CD4-positive, alpha-beta T cell treated with Interleukin-6 at 100 ng/mL for 8 hours (primary cell): Measurements from ENCODE around the gene COLGALT1.
"Not testable (repeated sequence)": the region's sequence is repeated elsewhere in the genome, so short reads cannot be mapped to it uniquely, and the experiment has no call there.

Experiments
- DNase-seq: peaks from one replicate; pipeline ENCODE4 v3.0.0-alpha.2; 2020; ENCODE audit warnings: mixed read lengths, low spot score

The COLGALT1 gene

GRCh38 chr19:17555480-17555928 is at the start of gene COLGALT1:
Gene COLGALT1 (plus strand): TSS chr19:17555649. CDS start chr19:17555714, 65 bp downstream.
- DNase-seq, result peak; percentile 97

DNA sequence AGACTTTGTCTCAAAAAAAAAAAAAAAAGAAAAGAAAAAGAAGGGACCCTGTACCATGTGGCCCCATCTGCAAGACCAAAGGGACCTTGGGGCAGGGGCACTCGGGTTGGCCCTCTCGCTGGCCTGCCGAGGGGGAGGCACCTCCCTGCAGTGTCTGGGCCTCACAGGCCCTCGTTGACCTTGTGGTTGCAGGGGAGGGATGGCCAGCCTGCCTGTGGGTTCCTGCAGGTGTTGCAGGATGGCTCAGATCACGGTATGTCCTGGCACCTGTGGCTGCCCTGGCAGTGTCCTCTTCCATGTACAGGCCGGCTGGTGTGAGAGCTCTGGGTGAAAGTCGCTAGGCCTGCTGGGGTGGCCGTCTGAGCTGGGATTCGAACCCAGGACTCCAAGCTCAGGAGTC is 48.7 kb upstream of the COLGALT1 start:
- no peak for DNase-seq

DNA sequence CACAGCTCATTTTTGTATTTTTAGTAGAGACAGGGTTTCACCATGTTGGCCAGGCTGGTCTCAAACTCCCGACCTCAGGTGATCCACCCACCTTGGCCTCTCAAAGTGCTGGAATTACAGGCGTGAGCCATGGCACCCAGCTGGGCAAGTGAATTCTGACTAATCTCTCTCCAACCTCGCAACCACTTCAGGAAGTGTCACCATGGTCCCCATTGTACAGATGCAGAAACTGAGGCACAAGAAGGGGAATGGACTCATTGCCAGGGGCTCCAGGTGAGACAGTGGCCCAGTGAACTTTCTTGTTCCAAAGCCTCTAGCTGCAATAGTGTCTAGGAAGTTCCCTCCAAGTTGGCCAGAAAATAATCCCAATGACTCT is 46.9 kb upstream of the COLGALT1 start:
- DNase-seq, result not testable (repeated sequence)

DNA sequence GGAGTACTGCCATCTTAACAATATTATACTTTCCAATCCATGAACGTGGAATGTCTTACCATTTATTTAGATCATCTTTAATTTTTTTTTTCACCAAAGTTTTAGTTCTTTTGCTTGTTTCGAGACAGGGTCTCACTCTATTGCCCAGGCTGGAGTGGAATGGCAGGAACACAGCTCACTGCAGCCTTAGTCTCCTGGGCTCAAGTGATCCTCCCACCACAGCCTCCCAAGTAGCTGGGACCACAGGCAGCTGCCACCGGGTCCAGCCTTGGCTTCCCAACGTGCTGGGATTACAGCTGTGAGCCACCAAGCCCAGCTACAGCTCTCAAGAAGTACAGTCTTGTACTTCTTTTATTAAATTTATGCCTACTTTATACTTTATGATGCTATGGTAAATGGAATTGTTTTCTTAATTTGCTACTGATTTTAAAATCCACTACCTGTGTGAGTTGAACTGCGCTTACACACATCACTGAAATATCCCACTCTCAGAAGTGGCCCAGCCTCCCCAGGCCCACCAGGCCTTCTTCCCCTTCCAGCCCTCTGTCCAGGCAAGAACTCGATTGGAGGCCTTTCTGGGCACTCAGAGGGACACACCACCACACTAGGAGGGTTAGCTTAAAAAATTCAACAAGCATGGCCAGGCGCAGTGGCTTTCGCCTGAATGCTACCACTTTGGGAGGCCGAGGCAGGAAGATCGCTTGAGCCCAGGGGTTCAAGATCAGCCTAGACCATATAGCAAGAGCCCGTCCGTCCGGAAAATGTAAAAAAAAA is 45.0 kb upstream of the COLGALT1 start:
- no peak for DNase-seq

- DNase-seq, result peak; percentile 88
Observed at GRCh38 chr19:17511724-17512573, 43.5 kb upstream of the COLGALT1 start.

GRCh38 chr19:17512574-17512939 is 42.9 kb upstream of the COLGALT1 start:
- no peak for DNase-seq

DNA sequence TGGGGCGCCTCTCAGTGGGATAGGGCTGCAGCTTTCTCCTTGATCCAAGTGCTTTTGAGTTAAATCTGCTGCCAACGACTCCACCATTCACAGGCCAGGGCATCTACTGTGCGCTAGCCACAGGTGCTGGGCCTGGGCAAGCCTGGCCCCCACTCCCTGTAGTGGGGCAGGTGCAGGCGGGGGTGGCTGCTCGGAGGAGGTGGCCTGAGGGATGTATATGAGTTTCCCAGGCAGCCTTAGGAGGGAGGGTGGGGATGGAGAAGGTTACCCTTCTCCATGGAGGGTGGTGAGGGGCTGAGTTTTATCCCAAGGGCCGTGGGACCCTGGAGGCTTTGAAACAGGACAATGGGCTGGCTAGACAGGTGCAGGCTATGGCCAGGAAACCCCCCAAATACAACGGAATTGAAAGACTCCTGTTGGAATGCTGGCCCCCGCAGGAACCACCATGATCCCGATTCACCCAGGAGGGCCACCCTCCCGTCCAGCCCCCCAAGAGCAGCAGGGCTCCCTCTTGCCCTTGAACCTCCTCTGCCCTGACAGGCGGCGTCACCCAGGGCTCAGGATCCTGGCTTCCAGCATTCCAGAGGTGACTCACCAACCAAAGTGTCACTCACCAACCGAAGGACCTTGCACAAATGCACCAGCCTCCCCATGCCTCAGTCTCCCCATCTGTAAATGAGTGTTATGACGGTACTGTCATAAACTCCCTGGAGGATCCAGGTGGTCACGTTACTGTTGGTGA is 39.9 kb upstream of the COLGALT1 start:
- no peak for DNase-seq

DNA sequence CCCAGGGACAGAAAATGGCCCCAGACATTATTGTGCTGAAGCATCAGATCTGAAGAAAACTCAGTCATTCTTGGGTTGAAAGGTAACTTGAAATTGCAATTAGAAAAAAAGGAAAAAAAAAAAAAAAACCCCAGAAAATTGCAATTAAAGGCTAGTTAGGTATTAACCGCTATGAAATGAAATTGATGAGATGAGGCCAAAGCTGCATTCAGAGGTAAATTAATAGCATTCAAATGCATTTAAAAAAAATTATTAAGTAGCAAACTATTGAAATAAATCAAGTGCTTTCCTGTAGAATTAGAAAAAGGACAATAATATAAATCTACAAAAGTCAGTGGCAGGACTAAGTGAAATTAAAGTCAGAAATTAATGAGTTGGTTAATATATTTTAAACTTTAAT is 37.6 kb upstream of the COLGALT1 start:
- DNase-seq, result no peak

DNA sequence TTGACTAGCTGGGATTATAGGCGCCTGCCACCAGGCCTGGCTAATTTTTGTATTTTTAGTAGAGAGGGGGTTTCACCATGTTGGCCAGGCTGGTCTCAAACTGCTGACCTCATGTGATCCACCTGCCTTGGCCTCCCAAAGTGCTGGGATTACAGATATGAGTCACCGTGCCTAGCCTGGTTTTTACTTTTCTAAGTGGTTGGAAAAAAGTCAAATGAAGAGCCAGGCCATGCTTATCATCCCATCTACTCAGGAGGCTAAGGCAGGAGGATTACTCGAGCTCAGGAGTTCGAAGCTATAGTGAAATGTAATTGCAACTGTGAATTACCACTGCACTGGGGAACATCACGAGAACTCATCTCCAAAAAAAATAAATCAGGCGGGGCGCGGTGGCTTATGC is 36.8 kb upstream of the COLGALT1 start:
- DNase-seq, result not testable (repeated sequence)

GRCh38 chr19:17519967-17520366 is 35.5 kb upstream of the COLGALT1 start:
- DNase-seq, result no peak

DNA sequence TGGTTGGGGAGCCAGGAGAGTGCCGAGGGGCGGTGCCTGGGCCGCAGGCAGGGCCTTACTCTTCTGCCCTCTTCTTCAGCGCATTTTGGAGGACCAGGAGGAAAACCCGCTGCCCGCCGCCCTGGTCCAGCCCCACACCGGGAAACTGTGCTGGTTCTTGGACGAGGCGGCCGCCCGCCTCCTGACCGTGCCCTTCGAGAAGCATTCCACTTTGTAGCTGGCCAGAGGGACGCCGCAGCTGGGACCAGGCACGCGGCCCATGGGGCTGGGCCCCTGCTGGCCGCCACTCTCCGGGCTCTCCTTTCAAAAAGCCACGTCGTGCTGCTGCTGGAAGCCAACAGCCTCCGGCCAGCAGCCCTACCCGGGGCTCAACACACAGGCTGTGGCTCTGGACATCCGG is 34.6 kb upstream of the COLGALT1 start:
- DNase-seq, result no peak

DNA sequence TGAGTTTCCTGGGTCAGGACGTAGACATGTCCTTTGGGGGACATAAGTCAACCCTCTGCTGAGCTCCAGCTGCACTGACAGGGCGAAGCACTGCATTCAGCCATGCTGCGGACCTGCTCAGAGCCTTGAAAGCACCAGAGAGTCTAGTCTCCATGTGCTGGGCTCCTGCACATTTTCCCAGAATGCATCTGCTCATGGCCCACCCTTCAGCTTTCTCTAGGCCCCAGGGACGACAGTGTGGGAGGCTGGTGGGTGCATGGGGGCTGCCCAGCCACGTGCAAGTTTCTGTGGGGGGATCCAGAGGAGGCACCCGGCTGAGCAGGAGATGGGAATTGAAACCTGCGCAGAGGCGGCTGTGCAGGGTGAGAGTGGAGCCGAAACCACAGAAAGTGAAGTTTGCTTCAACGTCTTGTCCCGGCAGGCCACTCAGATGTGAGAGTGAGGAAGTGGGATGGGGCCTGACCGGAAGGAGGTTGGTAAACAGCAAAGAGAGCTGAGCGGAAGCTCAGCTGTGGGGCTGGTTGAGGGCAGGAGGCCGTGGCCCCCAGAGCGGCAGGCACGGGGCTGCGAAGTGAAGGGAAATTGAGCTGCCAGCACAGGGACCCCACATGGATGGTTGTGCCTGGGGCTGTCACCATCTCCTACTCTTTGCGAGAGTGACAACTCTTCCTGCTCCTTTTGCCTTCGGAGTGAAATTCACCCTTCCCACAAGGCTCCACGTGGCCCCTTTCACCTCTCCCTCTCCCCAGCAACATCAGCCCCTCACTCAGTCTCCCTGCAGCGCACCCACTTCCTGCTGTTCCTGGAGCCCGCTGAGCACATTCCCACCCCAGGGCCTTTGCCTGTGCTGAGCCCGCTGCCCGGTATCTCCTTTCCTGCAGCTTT is 32.2 kb upstream of the COLGALT1 start:
- DNase-seq, result peak; percentile 67

DNA sequence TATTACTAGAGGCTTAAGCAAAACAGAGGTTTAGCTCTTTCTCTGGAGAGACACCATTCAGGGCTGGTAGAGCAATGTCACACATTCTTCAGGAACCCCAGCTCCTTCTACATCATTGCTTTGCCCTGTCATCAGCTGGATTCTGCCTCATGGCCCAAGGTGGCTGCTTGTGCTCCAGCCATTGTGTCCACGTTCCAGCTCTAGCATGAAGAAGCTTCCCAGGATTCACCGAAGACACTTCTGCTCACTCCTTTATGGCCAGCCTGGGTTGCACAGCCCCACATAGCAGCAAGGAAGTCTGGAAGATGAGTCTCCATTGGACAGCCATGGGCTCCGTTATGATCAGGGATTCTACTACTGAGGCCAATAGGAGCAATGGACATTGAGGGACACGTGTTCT is 30.8 kb upstream of the COLGALT1 start:
- no peak for DNase-seq

DNA sequence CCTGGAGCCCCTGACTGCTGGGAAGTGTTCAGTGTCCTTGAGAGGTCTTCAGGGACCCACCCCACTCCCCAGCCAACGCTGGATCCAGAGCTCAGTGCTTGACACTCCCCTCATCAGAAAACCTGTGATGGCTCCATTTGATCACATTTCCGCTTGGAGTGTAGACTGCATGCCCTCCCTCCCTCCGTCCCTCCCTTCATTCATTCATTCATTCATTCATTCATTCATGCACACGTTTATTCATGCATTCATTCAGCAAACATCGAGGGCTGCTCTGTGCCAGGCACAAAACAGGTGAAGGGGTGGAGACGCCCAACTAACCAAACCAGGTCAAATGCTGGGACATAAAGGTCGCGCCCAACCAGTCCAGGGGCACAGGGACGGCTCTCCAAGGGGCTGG is 30.3 kb upstream of the COLGALT1 start:
- DNase-seq, result no peak

DNA sequence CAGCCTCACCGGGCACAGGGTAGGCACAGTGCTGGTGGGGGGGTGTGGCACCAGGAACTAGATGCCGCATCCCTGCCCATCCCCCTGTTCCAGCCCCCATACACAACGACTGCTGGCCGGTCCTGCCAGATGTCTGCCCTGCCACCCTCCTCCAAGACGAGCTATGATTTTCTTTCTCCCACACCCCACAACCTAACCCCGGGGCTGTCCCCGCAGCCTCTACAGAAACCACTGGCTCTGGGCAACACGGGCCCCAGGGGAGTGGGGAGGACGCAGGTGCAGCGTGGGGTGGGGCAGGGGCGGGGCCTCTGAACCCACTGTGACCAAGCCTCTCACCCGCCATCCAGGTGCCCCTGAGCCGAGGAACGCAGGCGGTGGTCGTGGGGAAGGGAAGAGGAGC is 28.5 kb upstream of the COLGALT1 start:
- no peak for DNase-seq

- no peak for DNase-seq
Observed at GRCh38 chr19:17527326-17527725, 28.1 kb upstream of the COLGALT1 start.

DNA sequence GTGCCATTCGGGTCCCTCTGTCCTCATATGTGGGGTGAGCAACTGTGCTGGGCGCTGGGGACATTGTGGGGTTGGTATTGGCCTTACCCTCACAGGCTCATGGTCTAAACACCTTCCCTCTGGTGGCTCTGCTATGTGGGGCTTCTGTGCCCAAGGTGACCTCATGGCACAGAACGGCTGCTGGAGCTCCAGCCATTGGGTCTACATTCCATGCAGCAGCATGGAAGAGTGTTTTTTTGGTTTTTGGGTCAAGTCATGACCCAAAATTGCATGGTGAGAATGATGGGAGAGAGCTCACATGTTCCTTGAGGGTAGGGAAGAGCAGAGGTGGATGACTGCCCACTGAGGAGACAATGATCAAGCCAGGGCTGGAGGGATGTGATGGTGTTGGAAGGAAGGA is 26.8 kb upstream of the COLGALT1 start:
- no peak for DNase-seq

DNA sequence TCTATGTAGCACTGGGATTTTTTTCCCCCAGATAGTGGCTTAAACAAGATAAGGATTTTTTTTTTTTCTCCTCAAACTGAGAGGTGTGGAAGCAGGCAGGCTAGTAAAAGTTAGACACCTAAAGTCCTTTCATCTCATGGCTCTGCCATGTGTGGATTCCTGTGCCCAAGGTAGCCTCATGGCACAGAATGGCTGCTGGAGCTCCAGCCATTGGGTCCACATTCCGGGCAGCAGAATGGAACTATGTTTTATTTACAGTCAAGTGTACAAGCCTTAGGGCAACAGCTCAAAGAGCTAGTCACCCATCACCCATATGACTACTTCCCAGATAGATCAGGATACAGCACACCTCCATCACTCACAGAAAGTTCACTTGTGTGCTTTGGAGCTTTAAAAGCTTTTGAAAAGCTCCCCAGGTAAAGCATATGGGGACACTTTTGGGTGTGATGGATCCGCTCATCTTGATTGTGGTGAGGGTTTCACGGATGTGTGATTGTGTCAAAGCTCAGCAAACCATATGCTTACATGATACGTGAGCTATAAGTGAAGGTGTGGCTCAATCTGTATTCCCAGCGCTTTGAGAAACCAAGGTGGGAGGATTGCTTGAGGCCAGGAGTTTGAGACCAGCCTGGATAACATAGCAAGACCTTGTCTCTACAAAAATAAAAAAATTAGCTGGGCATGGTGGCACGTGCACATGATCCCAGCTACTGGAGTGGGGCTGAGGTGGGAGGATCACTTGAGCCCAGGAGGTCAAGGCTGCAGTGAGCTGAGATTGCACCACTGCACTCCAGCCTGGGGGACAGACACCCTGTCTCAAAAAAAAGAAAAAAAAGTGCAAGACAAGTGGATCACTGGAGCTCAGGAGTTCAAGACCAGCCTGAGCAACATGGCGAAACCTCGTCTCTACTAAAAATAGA is 25.9 kb upstream of the COLGALT1 start:
- no peak for DNase-seq

DNA sequence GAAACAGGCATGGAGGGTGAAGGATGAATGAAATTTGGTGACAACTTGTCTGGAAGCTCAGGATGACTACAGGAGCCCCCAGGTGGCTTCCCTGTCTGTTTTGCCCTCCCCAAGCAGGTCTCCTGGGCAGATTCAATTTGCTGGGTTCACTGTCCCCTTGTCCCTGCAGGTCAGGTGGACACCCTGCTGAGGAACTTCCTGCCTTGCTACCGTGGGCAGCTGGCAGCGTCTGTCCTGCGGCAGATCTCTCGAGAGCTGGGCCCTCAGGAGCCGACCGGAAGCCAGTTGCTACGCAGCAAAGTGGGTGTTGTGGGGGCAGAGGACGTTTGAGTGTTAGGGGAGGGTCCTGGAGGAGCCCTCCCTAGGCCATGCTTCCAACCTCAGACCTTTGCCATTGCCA is 24.9 kb upstream of the COLGALT1 start:
- no peak for DNase-seq

DNA sequence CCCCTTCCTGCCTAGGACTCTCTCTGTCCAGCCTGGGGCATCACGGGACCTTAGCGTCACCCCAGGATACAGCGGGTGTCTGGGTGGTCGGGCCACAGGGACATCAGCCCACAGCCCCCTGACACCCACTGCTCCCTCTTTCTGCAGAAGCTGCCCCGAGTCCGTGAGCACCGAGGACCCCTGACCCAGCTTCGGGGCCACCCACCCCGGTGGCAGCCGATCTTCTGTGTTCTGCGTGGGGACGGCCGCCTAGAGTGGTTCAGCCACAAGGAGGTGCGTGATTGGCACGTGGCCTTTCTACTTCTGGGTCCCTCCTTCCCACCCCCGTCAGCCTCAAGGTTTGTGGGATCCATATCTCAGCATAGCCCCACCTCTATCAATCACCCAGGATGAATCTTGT is 23.3 kb upstream of the COLGALT1 start:
- no peak for DNase-seq

GRCh38 chr19:17532557-17532956 is 22.9 kb upstream of the COLGALT1 start:
- no peak for DNase-seq
